A673 (cell line): ENCODE results near the gene TBC1D32.

Source experiments
- EZH2 ChIP-seq: fragments of 200-600 bp; sonication (generic); IDR thresholded peaks from 2 replicates; pipeline ENCODE4 v1.6.1; 2017; ENCODE audit warnings: borderline replicate concordance, low read depth, mild to moderate bottlenecking, mixed read lengths, antibody characterized with exemption, low read length; ENCODE audit not compliant: poor library complexity, severe bottlenecking
- TF ChIP-seq, protein P1 (sequence below): fragments of 300-800, 200-600 bp; sonication (generic); conservative IDR thresholded peaks from 2 replicates; pipeline ENCODE4 v1.5.1; 2017; ENCODE audit warnings: low read depth, mild to moderate bottlenecking, antibody characterized with exemption, low read length, moderate library complexity, mixed read lengths

DNA sequence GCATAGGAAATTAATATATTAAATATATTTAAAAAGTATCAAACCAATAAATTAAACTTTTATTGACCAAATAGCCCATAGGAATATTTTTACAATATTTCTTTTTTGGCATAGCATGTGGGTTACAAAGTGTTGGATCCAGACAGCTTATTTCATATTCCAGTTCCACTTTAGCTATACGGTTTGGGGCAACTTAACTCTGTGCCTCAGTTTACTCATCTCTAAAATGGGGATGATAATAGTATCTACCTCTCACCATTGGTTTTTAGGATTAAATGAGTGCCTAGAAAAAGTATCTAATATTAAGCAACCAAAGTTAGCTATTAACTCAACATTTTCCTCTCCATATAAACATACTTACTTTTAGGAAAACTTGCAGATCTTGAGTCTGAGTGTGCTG is 243.8 kb downstream of the TBC1D32 start:
- TF ChIP-seq, protein P1, sequence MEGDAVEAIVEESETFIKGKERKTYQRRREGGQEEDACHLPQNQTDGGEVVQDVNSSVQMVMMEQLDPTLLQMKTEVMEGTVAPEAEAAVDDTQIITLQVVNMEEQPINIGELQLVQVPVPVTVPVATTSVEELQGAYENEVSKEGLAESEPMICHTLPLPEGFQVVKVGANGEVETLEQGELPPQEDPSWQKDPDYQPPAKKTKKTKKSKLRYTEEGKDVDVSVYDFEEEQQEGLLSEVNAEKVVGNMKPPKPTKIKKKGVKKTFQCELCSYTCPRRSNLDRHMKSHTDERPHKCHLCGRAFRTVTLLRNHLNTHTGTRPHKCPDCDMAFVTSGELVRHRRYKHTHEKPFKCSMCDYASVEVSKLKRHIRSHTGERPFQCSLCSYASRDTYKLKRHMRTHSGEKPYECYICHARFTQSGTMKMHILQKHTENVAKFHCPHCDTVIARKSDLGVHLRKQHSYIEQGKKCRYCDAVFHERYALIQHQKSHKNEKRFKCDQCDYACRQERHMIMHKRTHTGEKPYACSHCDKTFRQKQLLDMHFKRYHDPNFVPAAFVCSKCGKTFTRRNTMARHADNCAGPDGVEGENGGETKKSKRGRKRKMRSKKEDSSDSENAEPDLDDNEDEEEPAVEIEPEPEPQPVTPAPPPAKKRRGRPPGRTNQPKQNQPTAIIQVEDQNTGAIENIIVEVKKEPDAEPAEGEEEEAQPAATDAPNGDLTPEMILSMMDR, result no peak
- TF ChIP-seq EZH2, result no peak
